ENCODE results near the gene SECISBP2. TPM values are rescaled to one million over a fixed set of nuclear protein-coding genes. Genes with fewer than 3 reads are reported as not detected.

SECISBP2 gene
- total and polyA plus RNA-seq, 2 of the 13 experiments (the other 11 are each of a cell fraction or from before 2014, with no cell fraction given), result 32.4 to 38.0 TPM

DNA sequence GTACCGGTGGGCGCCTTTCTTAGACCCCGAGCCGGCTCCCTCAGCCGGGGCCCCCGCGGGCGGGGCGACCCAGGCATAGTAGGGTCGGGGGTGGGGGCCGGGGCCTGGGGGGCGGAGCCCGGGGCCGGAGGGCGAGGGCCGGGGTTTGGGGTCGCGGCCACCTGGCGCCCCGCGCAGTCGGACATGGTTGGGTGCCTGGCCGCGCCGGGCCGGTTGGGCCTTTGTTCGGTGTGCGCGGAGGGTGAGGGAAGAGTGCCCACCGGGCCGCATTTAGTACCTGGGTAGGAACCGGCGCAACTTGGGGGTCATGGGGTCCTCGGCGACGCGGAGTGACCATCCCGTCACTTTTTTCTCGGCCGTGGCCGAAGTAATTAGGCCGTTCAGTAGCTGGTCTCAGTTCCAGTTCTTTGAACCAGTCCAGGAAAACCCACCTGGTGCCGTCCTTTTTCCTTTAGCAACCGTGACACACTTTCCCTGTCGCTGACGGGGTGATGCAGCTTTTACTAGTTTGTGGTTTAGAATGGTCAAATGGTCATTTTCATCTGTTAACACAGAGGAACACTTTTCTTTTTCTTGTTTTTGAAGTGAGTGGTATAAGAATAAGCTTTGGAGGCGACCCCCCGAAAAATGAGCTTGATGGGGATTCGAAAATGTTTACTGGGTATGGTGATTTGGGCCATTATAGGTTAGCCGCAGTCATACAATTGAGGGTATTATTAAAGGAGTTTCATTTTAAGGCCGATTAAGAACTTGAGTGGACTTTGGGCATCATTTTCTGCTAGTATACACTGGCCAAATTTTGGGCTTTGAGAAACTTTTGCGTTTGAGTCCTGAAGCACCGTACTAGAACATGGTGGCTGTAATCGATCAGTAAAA is 6.7 kb upstream of the SECISBP2 start (continued):
- TF ChIP-seq, protein P1, sequence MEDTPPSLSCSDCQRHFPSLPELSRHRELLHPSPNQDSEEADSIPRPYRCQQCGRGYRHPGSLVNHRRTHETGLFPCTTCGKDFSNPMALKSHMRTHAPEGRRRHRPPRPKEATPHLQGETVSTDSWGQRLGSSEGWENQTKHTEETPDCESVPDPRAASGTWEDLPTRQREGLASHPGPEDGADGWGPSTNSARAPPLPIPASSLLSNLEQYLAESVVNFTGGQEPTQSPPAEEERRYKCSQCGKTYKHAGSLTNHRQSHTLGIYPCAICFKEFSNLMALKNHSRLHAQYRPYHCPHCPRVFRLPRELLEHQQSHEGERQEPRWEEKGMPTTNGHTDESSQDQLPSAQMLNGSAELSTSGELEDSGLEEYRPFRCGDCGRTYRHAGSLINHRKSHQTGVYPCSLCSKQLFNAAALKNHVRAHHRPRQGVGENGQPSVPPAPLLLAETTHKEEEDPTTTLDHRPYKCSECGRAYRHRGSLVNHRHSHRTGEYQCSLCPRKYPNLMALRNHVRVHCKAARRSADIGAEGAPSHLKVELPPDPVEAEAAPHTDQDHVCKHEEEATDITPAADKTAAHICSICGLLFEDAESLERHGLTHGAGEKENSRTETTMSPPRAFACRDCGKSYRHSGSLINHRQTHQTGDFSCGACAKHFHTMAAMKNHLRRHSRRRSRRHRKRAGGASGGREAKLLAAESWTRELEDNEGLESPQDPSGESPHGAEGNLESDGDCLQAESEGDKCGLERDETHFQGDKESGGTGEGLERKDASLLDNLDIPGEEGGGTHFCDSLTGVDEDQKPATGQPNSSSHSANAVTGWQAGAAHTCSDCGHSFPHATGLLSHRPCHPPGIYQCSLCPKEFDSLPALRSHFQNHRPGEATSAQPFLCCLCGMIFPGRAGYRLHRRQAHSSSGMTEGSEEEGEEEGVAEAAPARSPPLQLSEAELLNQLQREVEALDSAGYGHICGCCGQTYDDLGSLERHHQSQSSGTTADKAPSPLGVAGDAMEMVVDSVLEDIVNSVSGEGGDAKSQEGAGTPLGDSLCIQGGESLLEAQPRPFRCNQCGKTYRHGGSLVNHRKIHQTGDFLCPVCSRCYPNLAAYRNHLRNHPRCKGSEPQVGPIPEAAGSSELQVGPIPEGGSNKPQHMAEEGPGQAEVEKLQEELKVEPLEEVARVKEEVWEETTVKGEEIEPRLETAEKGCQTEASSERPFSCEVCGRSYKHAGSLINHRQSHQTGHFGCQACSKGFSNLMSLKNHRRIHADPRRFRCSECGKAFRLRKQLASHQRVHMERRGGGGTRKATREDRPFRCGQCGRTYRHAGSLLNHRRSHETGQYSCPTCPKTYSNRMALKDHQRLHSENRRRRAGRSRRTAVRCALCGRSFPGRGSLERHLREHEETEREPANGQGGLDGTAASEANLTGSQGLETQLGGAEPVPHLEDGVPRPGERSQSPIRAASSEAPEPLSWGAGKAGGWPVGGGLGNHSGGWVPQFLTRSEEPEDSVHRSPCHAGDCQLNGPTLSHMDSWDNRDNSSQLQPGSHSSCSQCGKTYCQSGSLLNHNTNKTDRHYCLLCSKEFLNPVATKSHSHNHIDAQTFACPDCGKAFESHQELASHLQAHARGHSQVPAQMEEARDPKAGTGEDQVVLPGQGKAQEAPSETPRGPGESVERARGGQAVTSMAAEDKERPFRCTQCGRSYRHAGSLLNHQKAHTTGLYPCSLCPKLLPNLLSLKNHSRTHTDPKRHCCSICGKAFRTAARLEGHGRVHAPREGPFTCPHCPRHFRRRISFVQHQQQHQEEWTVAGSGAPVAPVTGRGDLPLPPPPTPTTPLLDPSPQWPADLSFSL (CRISPR knock-in tag; IDR thresholded peaks at IDR 0.05), result no peak
- no peak for TF ChIP-seq ZNF883 (CRISPR knock-in tag; IDR thresholded peaks at IDR 0.05; ENCODE audit: not compliant biosample characterization)
- no peak for TF ChIP-seq ZNF790 (CRISPR knock-in tag; IDR thresholded peaks at IDR 0.05; ENCODE audit: borderline replicate concordance)
- no peak for TF ChIP-seq SP5 (CRISPR knock-in tag; IDR thresholded peaks at IDR 0.05; ENCODE audit: borderline replicate concordance, low read depth)
- peak; percentile 33 for TF ChIP-seq RBFOX2 (IDR thresholded peaks at IDR 0.05; ENCODE audit: low read depth, low read length)
- peak; percentile 92 for TF ChIP-seq AGO2 (optimal IDR thresholded peaks at IDR 0.05; ENCODE audit: low read depth, low read length)
- 0 out of 2 replicates have a peak, but pooled peaks have one; percentile 51 for TF ChIP-seq EEA1 (CRISPR knock-in tag; IDR thresholded peaks at IDR 0.05; ENCODE audit: borderline replicate concordance)
